NCI-H146 (cell line): ENCODE results near the gene DTX4.

Experiments
- DNase-seq: peaks from one replicate; lab custom pipeline; 2025; lab: John Stamatoyannopoulos, UW

DTX4 gene

GRCh38 chr11:59192446-59193020 is 20.6 kb downstream of the DTX4 start:
- no peak for DNase-seq

- DNase-seq, result no peak
Measured at GRCh38 chr11:59193587-59194130, 21.7 kb downstream of the DTX4 start.

- peak; percentile 9 for DNase-seq
Measured at GRCh38 chr11:59195586-59195985, 23.7 kb downstream of the DTX4 start.

GRCh38 chr11:59196777-59197176 is 24.8 kb downstream of the DTX4 start:
- no peak for DNase-seq

- DNase-seq, result no peak
Measured at GRCh38 chr11:59197991-59198390, 26.1 kb downstream of the DTX4 start.

GRCh38 chr11:59198726-59199125 is 26.8 kb downstream of the DTX4 start:
- DNase-seq, result no peak

- DNase-seq, result no peak
Measured at GRCh38 chr11:59199546-59200422, 27.9 kb downstream of the DTX4 start.

- DNase-seq, result no peak
Measured at GRCh38 chr11:59200423-59200746, 28.5 kb downstream of the DTX4 start.

- DNase-seq, result no peak
Measured at GRCh38 chr11:59201353-59201752, 29.4 kb downstream of the DTX4 start.

GRCh38 chr11:59204746-59205145 is 32.8 kb downstream of the DTX4 start:
- no peak for DNase-seq

- DNase-seq, result no peak
Measured at GRCh38 chr11:59205648-59206047, 33.7 kb downstream of the DTX4 start.

GRCh38 chr11:59206635-59207034 is 34.7 kb downstream of the DTX4 start:
- DNase-seq, result peak; percentile 48

GRCh38 chr11:59207988-59208451 is 36.1 kb downstream of the DTX4 start:
- peak; percentile 36 for DNase-seq

GRCh38 chr11:59208956-59209355 is 37.0 kb downstream of the DTX4 start:
- no peak for DNase-seq

- no peak for DNase-seq
Measured at GRCh38 chr11:59212222-59212621, 40.3 kb downstream of the DTX4 start.

- no peak for DNase-seq
Measured at GRCh38 chr11:59212744-59213631, 41.1 kb downstream of the DTX4 start, which contains the start of gene MPEG1. MPEG1 (minus strand) TSS chr11:59212927; CDS start chr11:59212865, 62 bp downstream.

- no peak for DNase-seq
Measured at GRCh38 chr11:59214141-59214893, 42.4 kb downstream of the DTX4 start.

GRCh38 chr11:59216641-59217564 is 45.0 kb downstream of the DTX4 start:
- no peak for DNase-seq

- no peak for DNase-seq
Measured at GRCh38 chr11:59218319-59218718, 46.4 kb downstream of the DTX4 start.

- DNase-seq, result no peak
Measured at GRCh38 chr11:59218893-59219292, 47.0 kb downstream of the DTX4 start.
